K562 (cell line): ENCODE measurements around the gene LRRK2. TPM values are rescaled to one million over a fixed set of nuclear protein-coding genes. Genes with fewer than 3 reads are reported as not detected.
"Not testable (repeated sequence)": the region's sequence is repeated elsewhere in the genome, so short reads cannot be mapped to it uniquely, and the experiment has no call there.

Experiments
- ATAC-seq: fragments of 200-7000 bp; cut with Tn5 transposase; 3 replicates; pipeline ENCODE4 v1.9.1; 2020; ENCODE audit warnings: moderate library complexity
- BruUV-seq: library from RNA; stranded (reverse); fragments of 400-500 nt; replicated peaks from 2 replicates; lab custom pipeline; 2021; lab: Mats Ljungman, UMichigan
- CTCF ChIA-PET: fragments of 300-600 bp; formaldehyde crosslinking; extraction: SDS; loops from one replicate; lab custom pipeline; 2021; ENCODE audit warnings: low intra/inter-chr PET ratio; lab: Yijun Ruan, JAX
- POLR2A ChIA-PET: fragments of 300-600, 350-650 bp; sonication (Branson Sonifier 250); formaldehyde crosslinking; extraction: SDS; loops from one replicate; lab custom pipeline; 2021; ENCODE audit warnings: antibody characterized with exemption, inconsistent platforms; lab: Yijun Ruan, JAX
- DNase-seq, 4 experiments: peaks; one replicate each; pipeline versions ENCODE4 v3.0.0 to v3.0.0-alpha.2; 2011 to 2018; ENCODE audit warnings: low spot score in 3 of 4, mixed read lengths in 3 of 4; ENCODE audit errors: extremely low read depth in 1 of 4
- FAIRE-seq: peaks from 2 replicates; lab custom pipeline; 2011; peaks lifted over from hg19 to GRCh38; lab: Jason Lieb, UNC
- H2AFZ ChIP-seq: 2 replicates; pipeline ENCODE4 v1.6.0; 2011; ENCODE audit warnings: low read depth, low read length, control low read depth, inconsistent platforms
- H3K27ac ChIP-seq: fragments of 200-600 bp; 3 replicates; pipeline ENCODE4 v1.8.0; 2011; ENCODE audit warnings: low read depth, mild to moderate bottlenecking, control low read depth, inconsistent platforms, low read length, moderate library complexity, mixed read lengths; ENCODE audit errors: extremely low read depth
- H3K27me3 ChIP-seq, 2 experiments: fragments of 300-600 bp in 1 of 2; 2 replicates in 1 of 2; 3 replicates in 1 of 2; pipeline versions ENCODE4 v1.6.0 to v1.8.0; 2011; ENCODE audit warnings: inconsistent platforms in 2 of 2, low read length in 2 of 2, mild to moderate bottlenecking in 1 of 2, mixed read lengths in 1 of 2, moderate library complexity in 1 of 2; ENCODE audit not compliant: control insufficient read depth in 2 of 2, insufficient read depth in 2 of 2
- H3K36me3 ChIP-seq: fragments of 300-600 bp; 3 replicates; pipeline ENCODE4 v1.8.0; 2011; ENCODE audit warnings: mild to moderate bottlenecking, low read length, inconsistent platforms; ENCODE audit not compliant: control insufficient read depth, insufficient read depth
- H3K4me1 ChIP-seq, 2 experiments: fragments of 200-600 bp in 1 of 2; replicated peaks in 1 of 2; 2 replicates in 1 of 2; 3 replicates in 1 of 2; pipeline versions ENCODE4 v1.5.1 to v1.8.0; 2011; ENCODE audit warnings: inconsistent platforms in 2 of 2, low read length in 2 of 2, mild to moderate bottlenecking in 1 of 2, mixed read lengths in 1 of 2, moderate library complexity in 1 of 2; ENCODE audit not compliant: control insufficient read depth in 2 of 2, insufficient read depth in 2 of 2
- H3K4me2 ChIP-seq: 2 replicates; pipeline ENCODE4 v1.6.1; 2011; ENCODE audit warnings: low read length, control low read depth, inconsistent platforms, mixed read lengths; ENCODE audit not compliant: insufficient read depth
- H3K4me3 ChIP-seq: fragments of 200-600 bp; sonication (generic), shearing (Covaris generic); 2 replicates; pipeline ENCODE4 v1.5.1; 2016; ENCODE audit warnings: control low read depth, inconsistent platforms
- H3K79me2 ChIP-seq: fragments of 200-600 bp; 3 replicates; pipeline ENCODE4 v1.8.0; 2011; ENCODE audit warnings: low read length, inconsistent platforms; ENCODE audit not compliant: control insufficient read depth, insufficient read depth
- H3K9ac ChIP-seq, 2 experiments: 2 replicates each; pipeline versions ENCODE4 v1.6.0 to v1.6.1; 2011; ENCODE audit warnings: low read depth in 2 of 2, low read length in 2 of 2, control low read depth in 1 of 2, inconsistent platforms in 1 of 2, mild to moderate bottlenecking in 1 of 2, mixed read lengths in 1 of 2; ENCODE audit not compliant: insufficient read depth in 1 of 2
- H3K9me1 ChIP-seq: one replicate; pipeline ENCODE4 v1.6.0; 2011; ENCODE audit warnings: inconsistent platforms, mild to moderate bottlenecking, low read length, moderate library complexity; ENCODE audit not compliant: control insufficient read depth, insufficient read depth
- H3K9me3 ChIP-seq: replicated peaks from 2 replicates; pipeline ENCODE4 v1.5.1; 2011; ENCODE audit warnings: low read depth, low read length, inconsistent platforms; ENCODE audit not compliant: control insufficient read depth, insufficient read depth
- H4K20me1 ChIP-seq: replicated peaks from 2 replicates; pipeline ENCODE4 v1.6.1; 2011; ENCODE audit warnings: low read length, inconsistent platforms, mixed read lengths; ENCODE audit not compliant: control insufficient read depth, insufficient read depth
- CSDE1 ChIP-seq, 2 experiments: fragments of 450-650 bp; IDR thresholded peaks; 2 replicates each; pipeline ENCODE4 v1.6.1; 2016; ENCODE audit warnings: mild to moderate bottlenecking in 1 of 2
- WGBS: fragments of 100-300 bp; shearing (Covaris generic); methylation state at CpG from one replicate; pipeline ENCODE4 v1.1.6; 2016; ENCODE audit warnings: low coverage, mixed read lengths; ENCODE audit not compliant: insufficient coverage; ENCODE audit errors: missing lambda C conversion rate; 5-methylcytosine and 5-hydroxymethylcytosine counted together
- in situ Hi-C: fragments of 300-500 bp; cut with MboI; formaldehyde crosslinking; loops from 4 replicates; pipeline ENCODE4 v1.15.0; 2018; ENCODE audit warnings: inconsistent platforms, mixed read lengths
- intact Hi-C: fragments of 100-400 bp; cut with micrococcal nuclease; formaldehyde crosslinking; loops from 2 replicates; pipeline ENCODE4 v1.14.2; 2022
- polyA plus RNA-seq, 8 experiments: library from polyadenylated mRNA; depleted of rRNA in 4 of 8; stranded (reverse) in 5 of 8; unstranded in 3 of 8; fragments of >200 nt; fragmentation: Nextera tagmentation in 2 of 8; fragmentation: Illumina TruSeq in 1 of 8; extraction: Ambion mirVana in 2 of 8; extraction: Trizol in 1 of 8; gene quantifications; 2 replicates each; pipeline versions ENCODE4 v1.2.1 to v1.2.3, GENCODE V29; 2011 to 2014; ENCODE audit warnings: inconsistent platforms in 1 of 8, missing spikeins in 1 of 8
- total RNA-seq, 7 experiments: library from RNA; depleted of rRNA in 6 of 7; stranded (reverse); fragments of >200 nt in 6 of 7; fragmentation: Illumina TruSeq in 2 of 7; extraction: Trizol in 2 of 7; gene quantifications; 2 replicates each; pipeline versions ENCODE4 v1.2.1 to v1.2.3, GENCODE V29; 2011 to 2021; ENCODE audit warnings: low replicate concordance in 1 of 7

The LRRK2 gene
- total and polyA plus RNA-seq, 9 of the 15 experiments (the other 6 are each of a cell fraction or from before 2014, with no cell fraction given), result 0.03 to 0.89 (median 0.31) TPM

DNA sequence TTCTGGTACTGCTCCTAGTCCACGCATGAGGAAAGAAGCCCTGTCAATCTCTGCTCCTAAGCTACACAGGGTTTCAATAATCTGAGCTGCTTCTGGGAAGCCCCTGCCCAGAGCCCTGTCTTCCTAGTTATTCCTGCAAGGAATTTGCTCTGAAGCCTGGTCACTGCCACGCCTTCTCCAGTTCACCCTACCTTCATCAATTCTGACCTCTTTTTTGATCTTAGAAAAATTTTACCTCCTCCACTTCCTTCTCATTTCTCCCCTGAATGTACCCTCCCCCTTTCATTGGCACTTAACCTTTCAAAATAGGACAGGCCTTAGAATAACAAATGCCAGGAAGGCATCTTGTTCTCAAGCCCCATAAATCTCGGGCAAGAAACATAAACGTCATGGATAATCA, 14.9 kb upstream of the LRRK2 start:
- 4% methylated on average over 4 of the region's 4 CpGs for WGBS
- no peak for FAIRE-seq
- no peak overlapping the region for H3K9ac ChIP-seq
- no peak for ATAC-seq
- ChIA-PET CTCF (no interaction called here), POLR2A (no interaction called here)
- H3K36me3 ChIP-seq, result no peaks in the 10 kb centered on the region
- H3K4me3 ChIP-seq, result no peak overlapping the region
- H3K27me3 ChIP-seq, result no peaks in the 10 kb centered on the region
- H3K4me2 ChIP-seq, result no peak overlapping the region
- H2AFZ ChIP-seq, result no peak overlapping the region
- TF ChIP-seq CSDE1 (IDR thresholded peaks at IDR 0.05), result no peak
- DNase-seq, result no peak
- intact Hi-C loops (no loop called here), in situ Hi-C loops (no loop called here)
- H3K9me3 ChIP-seq, result no peaks in the 10 kb centered on the region
- no peaks in the 10 kb centered on the region for H3K9me1 ChIP-seq
- H4K20me1 ChIP-seq, result no peaks in the 10 kb centered on the region
- no peak overlapping the region for H3K27ac ChIP-seq
- H3K4me1 ChIP-seq, result no peaks in the 10 kb centered on the region
- no peaks in the 10 kb centered on the region for H3K79me2 ChIP-seq
- no TSS peak for BruUV-seq

DNA sequence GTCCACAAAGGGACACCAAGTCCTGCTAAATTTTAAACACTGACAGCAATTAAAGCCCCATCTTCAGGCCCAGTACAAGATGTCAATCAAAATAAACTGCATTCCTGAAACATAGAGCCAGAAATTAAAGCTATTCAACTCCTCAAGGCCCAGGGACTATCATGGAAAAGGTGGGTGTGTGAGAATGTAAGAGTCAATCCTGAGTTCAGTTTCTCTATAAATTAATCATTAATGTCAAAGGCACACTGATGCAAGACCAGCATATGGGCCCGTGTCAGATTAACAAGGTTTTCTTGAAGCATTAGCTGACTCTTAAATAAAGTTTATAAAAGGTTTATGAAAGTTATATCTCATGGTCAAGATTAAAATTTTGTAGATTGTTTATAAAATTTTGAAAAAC, 13.6 kb upstream of the LRRK2 start:
- intact Hi-C loops, H2AFZ ChIP-seq, BruUV-seq, H3K9me3 ChIP-seq, DNase-seq, H3K4me3 ChIP-seq, FAIRE-seq, H3K9ac ChIP-seq, H4K20me1 ChIP-seq, H3K79me2 ChIP-seq, ATAC-seq, H3K27me3 ChIP-seq, H3K36me3 ChIP-seq, H3K4me1 ChIP-seq, CTCF ChIA-PET, in situ Hi-C loops, H3K4me2 ChIP-seq, H3K27ac ChIP-seq, H3K9me1 ChIP-seq: not testable (repeated sequence)
- WGBS, result 6% methylated on average over 1 of the region's 1 CpG
- POLR2A ChIA-PET, result interaction anchor here (0.6 kb wide), 1 partner anchor 283 kb away, joined by 3 read pairs; no protein-coding TSS in a partner anchor
